ENCODE measurements around the gene EIF1AY.
"Not testable (repeated sequence)": the region's sequence is repeated elsewhere in the genome, so short reads cannot be mapped to it uniquely, and the experiment has no call there.

EIF1AY gene, protein sequence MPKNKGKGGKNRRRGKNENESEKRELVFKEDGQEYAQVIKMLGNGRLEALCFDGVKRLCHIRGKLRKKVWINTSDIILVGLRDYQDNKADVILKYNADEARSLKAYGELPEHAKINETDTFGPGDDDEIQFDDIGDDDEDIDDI

DNA sequence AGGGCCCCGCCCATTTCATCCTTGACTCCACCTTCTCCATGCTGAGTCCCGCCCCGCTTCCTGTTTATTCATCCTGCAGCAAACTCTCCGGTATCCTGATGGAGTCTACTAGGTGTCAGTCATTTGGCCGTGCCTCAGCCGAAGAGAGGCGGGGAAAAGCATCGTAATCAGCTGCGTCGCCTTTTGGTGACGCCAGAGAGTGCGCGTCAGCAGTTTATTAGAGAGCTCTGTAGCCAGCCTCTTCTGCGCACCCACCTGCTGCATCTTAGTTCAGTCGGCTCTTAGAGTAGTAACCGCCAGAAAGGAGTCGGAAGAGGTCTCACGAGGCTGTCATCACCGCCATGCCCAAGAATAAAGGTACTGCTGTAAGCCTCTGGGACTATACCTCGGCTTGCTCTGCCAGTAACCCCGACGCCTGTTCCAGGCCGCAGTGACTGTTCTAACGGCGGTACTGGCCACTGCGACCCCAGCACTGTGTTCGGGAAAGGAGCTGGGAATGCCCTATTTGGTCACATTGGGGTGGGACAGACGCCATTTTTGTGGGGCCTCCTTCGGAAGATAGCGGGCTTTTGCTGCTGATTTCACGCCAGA, at the start of gene EIF1AY:
TSS of gene EIF1AY (plus strand) at position 246 of the 591 bp plus-strand sequence. CDS start at position 342, 96 bp downstream.
- DNase-seq (ENCODE audit: low spot score), result peak; percentile 83

DNA sequence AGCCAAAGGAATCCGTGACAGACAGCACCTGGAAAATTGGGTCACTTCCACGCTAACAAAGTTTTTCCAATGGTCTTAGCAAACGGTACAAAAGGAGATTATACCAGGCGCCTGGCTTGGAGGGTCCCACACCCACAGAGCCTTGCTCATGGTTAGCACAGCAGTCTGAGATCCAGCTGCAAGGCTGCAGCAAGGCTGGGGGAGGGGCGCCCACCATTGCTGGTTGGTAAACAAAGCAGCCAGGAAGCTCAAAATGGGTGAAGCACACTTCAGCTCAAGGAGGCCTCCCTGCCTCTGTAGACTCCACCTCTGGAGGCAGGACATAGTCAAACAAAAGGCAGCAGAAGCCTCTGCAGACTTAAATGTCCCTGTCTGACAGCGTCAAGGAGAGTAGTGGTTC, 47.1 kb upstream of the EIF1AY start:
- no peak for DNase-seq (ENCODE audit: low spot score)

DNA sequence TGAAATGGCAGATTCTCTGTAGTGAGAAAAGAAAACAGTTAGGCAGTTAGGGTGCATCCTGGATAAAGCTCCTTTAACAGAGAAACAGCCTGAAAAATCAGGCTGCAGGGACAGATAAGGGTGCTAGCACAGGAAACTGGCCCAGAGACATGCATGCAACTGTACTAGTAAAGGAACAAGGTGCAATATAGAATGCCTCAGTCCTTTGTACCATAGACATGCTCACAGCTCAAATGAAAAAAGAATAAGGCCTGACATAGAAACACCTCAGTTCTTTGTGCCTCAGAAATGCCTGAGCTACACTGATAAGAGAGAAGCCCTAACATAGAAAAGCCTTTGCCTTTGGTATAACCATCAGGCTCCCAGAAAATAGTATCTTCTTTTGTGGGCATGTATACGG, 37.4 kb upstream of the EIF1AY start:
- DNase-seq (ENCODE audit: low spot score), result no peak

DNA sequence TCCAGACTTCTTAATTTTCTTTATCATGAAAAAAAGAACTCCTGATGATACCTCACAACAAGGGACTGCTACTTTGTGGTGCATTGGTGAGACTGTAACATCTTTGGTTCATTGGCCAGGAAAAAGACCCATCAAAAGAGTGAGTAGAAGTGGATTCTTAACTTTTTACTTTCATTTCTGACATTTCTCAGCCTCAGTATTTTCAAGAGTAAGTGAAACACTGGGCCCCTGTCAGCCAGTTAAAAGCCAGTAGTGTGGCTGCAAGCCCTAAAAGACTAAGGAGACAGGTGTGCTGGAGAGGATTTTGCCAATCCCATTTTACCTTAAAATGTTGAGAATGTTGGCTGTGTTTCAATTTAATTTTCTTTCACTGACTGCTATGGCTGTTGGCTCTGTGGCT, 36.6 kb upstream of the EIF1AY start:
- DNase-seq (ENCODE audit: low spot score), result no peak

DNA sequence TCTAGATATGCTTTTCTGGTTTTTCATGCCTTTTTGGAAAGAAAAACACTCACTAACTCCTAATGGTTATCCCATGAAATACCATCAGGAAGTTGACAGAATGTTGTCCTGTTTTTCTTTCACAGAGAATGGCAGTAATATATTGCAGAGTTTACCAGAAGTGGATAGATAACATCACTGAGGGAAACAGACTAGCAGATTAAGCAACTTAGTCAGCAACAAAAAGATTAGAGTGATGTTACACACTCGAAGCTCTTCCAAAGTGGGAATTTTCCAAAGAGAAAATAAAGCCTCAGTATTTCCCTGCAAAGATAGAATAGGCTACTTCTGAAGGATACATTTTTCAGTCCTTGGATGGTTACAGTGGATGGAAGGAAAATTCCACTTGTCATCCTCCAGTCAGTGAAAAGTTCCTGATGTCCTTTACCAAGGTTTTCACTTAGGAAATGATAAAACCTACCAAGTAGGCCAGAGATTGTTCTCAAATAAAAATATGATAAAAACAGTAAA, 31.1 kb upstream of the EIF1AY start:
- no peak for DNase-seq (ENCODE audit: low spot score)

DNA sequence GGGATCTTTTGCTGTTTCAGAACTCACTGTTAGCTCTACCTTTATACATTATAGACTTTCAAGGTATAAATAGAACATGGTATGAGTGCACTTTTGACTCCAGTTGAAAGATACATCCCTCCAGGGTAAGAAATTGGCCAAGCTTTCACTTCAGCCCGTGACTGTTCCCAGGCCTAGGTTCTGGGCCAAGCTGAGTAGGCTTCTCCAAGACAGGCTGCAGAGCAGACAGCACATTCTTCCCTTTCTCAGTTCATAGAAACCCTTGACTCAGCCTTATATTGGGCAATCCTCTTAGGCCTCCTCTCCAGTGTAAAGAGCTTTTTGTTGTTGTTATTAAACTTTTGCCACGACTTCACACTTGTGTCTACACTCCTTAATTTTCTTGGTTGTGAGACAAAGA, 29.5 kb upstream of the EIF1AY start:
- DNase-seq (ENCODE audit: low spot score), result no peak

DNA sequence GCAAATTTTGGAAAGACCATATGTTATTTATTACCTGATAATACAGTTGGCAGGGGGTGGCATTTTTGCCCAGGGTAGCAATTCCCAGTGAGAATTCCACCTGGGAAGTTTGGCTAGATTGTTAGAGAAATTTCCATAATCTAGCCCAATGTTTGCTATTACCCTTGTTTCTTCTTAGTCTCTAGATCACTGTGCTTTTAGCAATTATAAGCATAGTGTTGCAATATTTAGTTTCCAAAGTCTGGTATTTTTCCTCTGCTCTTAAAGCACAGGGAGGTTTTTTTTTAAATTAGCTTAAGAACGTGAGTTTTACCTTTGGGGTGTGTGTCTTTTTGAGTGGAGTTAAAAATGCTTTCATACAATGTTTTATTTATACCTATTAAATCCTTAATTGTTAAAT, 26.3 kb upstream of the EIF1AY start:
- no peak for DNase-seq (ENCODE audit: low spot score)

DNA sequence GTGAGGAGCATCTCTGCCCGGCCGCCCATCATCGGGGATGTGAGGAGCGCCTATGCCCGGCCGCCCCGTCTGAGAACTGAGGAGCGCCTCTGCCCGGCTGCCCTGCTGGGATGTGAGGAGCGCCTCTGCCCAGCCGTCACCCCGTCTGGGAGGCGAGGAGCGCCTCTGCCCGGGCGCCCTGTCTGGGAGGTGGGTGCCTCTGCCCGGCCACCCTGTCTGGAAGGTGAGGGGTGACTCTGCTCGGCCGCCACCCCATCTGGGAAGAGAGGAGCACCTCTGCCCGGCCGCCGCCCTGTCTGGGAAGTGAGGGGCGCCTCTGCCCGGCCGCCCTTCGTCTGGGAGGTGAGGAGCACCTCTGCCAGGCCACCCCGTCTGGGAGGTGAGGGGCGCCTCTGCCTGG, 23.7 kb upstream of the EIF1AY start:
- no peak for DNase-seq (ENCODE audit: low spot score)

DNA sequence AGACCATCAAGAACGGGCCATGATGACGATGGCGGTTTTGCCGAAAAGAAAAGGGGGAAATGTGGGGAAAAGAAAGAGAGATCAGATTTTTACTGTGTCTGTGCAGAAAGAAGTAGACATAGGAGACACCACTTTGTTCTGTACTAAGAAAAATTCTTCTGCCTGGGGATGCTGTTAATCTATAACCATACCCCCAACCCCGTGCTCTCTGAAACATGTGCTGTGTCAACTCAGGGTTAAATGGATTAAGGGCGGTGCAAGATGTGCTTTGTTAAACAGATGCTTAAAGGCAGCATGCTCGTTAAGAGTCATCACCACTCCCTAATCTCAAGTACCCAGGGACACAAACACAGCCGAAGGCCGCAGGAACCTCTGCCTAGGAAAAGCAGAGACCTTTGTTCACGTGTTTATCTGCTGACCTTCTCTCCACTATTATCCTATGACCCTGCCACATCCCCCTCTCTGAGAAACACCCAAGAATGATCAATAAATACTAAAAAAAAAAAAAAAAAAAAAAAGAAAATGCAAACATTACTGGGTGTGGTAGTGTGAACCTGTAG, 22.7 kb upstream of the EIF1AY start:
- DNase-seq (ENCODE audit: low spot score), result not testable (repeated sequence)

DNA sequence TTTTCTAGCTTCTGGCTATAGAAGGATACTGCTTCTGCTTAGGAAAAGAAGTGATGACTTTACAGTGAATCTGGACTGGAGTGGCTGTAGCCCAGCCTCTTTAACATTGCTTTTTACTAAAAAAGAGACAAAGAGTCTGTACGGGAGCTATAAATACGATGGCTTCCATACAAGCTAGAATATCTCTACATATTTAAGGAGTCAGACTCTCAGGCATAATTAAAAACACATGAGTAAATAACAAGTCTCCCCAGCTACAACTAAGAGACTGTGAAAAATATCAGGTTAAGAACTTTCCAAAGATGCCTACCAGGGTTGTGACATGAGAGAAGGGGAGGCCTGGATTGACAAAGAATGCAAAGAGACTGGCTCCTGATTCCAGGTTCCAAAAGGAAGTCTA, 19.8 kb upstream of the EIF1AY start:
- DNase-seq (ENCODE audit: low spot score), result no peak

DNA sequence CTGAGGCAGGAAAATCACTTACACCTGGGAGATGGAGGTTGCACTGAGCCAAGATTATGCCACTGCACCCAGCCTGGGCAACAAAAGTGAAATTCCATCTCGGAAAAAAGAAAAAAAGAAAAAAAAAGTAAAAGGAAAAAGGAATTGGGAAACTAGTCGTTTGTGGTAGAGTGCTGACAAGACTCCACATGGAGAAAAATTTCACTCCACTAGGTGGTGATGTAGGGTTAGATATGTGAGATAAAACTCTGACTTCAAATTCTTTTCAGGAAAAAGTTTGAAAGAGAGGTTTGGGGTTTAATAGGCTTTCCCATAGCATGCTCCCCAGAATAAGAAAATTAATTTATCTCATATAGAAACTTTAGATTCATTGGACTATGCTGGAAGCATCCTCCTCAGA, 16.9 kb upstream of the EIF1AY start:
- DNase-seq (ENCODE audit: low spot score), result peak; percentile 18

DNA sequence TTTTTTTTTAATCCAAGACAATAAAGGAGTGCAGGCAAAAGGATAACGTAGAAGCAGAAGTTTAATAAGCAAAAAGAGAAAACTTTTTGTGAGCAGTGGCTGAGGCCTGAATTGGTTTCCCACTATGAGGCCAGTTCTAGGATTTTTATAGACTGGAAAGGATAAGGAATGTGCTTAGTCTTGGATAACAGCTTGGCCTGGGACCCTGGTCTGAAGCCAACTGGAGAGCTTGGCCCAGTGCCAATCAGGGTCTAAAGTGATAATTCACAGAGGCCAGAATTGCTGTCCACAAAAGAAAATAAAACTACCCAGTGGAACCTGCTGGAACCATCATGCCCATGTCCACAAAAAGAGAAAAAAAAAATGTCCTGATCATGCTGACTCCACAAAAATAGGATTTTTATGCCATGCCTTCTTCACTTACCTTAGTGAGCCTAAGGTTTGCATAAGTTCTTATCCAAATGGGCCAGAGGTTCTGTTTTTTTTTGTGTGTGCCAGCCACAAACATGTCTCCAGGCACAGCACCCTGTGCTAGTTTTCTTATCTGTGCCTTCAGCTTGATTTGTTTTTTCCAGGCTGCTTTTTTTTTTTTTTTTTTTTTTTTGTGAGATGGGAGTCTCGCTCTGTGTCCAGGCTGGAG, 15.6 kb upstream of the EIF1AY start:
- DNase-seq (ENCODE audit: low spot score), result no peak

DNA sequence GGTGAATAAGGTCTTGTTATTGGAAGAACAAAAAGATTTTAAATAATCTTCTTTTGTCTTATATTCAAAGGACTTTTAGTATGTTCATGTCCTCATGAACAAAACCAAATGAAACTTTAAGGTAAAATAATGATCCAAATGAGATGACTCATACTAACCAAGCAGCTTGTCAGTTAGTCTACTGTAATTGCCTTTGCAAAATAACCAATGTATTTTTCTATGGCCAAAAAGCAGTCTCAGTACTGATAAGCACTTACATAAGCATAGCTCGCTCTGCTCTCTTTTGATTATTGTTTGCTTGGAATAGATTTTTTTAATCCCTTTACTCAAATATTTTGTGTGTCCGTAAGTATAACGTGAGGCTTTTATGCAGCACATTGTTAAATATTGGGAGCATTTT, 4.3 kb upstream of the EIF1AY start:
- DNase-seq (ENCODE audit: low spot score), result no peak

DNA sequence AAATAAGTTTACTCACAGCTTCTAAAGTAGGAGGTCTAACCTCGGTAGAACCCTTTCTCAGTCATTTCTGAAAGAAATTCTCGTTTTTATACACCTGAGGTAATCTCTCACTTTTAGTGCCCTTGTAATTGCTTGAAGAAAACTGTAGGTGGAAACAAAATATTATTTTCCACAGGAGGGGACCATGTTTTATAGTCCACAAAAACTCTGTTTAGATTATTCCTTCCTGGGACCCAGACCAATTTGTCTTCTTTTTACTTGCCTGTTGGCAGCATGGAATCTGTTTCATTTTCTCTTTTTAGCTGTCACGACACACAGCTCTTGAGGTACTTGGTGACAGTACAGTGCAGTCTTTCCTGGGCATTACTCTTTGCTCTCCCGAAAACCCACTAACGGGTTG, 930 bp downstream of the EIF1AY start:
- DNase-seq (ENCODE audit: low spot score), result no peak

DNA sequence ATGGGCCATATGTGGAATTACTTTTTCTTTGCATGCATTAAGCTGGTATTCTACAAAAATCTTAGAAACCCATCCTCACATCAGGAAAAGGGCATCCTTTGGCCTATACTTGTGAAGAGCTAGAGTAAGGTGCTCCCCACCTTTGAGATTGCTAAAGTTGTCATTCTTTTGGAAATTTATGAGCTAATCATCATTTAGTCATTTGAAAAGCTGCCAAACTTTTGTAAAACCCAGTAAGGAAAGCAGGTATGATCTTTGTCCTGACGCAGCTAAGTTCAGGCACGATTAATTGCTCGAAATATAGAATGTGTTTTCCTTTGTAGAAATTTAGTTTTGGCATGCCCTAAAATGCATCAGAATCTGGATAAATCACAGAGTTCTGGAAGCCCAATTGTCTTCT, 2.6 kb downstream of the EIF1AY start:
- DNase-seq (ENCODE audit: low spot score), result no peak

DNA sequence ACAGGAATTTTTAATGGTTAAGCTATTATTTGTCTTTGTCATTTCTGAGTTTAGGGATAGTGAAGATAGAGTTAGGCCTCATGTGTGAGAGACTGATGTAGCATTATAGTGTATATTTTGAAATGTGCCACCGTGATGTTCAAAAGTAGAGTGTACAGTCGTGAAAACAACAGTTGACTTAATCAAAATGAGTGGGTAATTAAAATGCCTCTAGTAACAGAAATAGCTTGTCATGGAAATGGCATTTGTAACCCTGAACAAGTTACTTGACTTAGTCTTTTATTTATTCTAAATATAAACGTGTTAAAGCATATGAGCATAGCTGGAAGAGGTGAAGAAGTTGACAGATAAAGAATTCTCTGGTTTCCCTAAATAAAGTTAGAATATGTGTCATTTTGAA, 6.1 kb downstream of the EIF1AY start:
- no peak for DNase-seq (ENCODE audit: low spot score)

DNA sequence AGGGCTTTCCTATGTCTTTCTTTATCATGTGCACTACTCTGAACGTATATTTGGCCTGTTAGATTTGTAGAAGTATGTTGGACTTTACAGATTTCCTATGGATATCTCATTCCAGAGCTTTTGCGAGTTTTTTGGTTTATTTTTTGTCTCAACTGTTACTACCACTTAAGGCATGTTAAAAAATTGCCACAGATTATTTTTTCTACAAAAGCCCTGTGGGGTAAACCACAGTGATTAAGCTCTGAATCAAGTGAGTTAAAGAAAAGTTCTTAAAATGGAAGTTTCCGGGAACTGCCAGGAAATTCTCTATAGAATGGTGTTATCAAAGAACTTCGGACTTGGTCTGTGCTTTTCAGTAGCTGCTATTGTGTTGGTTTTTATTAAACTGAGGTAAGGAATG, 10.6 kb downstream of the EIF1AY start:
- DNase-seq (ENCODE audit: low spot score), result no peak
